AG20443 (cell line): ENCODE data around the gene ARHGEF9.
A peak's percentile ranks its signal among the peaks of the same experiment; 100 is the strongest.

Source experiments
- DNase-seq: peaks from one replicate; pipeline ENCODE4 v3.0.0; 2012; ENCODE audit warnings: low spot score, mixed read lengths

Gene ARHGEF9

GRCh38 chrX:63746278-63746677, 38.7 kb downstream of the ARHGEF9 start:
- no peak for DNase-seq

GRCh38 chrX:63744850-63745394, 40.1 kb downstream of the ARHGEF9 start:
- DNase-seq = no peak

GRCh38 chrX:63743596-63743995, 41.4 kb downstream of the ARHGEF9 start:
- DNase-seq = no peak

GRCh38 chrX:63740382-63740781, 44.6 kb downstream of the ARHGEF9 start:
- no peak for DNase-seq

- DNase-seq = no peak
Measured at GRCh38 chrX:63739885-63740284, 45.1 kb downstream of the ARHGEF9 start.

- no peak for DNase-seq
Measured at GRCh38 chrX:63738696-63739095, 46.3 kb downstream of the ARHGEF9 start.

GRCh38 chrX:63737131-63737921, 47.7 kb downstream of the ARHGEF9 start:
- no peak for DNase-seq

- no peak for DNase-seq
Measured at GRCh38 chrX:63735882-63736281, 49.1 kb downstream of the ARHGEF9 start.

GRCh38 chrX:63720293-63720692, 64.7 kb downstream of the ARHGEF9 start:
- no peak for DNase-seq

GRCh38 chrX:63719633-63720032, 65.4 kb downstream of the ARHGEF9 start:
- DNase-seq = no peak

GRCh38 chrX:63718010-63718694, 66.9 kb downstream of the ARHGEF9 start:
- DNase-seq = no peak

GRCh38 chrX:63713526-63713925, 71.5 kb downstream of the ARHGEF9 start:
- DNase-seq = peak; percentile 21

- DNase-seq = no peak
Measured at GRCh38 chrX:63708801-63709200, 76.2 kb downstream of the ARHGEF9 start.

GRCh38 chrX:63702556-63702955, 82.5 kb downstream of the ARHGEF9 start:
- no peak for DNase-seq

GRCh38 chrX:63686878-63687714, 97.9 kb downstream of the ARHGEF9 start:
- peak; percentile 55 for DNase-seq

GRCh38 chrX:63680423-63680822, 104.6 kb downstream of the ARHGEF9 start:
- DNase-seq = no peak

- DNase-seq = no peak
Measured at GRCh38 chrX:63679432-63679831, 105.6 kb downstream of the ARHGEF9 start.

- no peak for DNase-seq
Measured at GRCh38 chrX:63675716-63676115, 109.3 kb downstream of the ARHGEF9 start.

GRCh38 chrX:63673896-63674295, 111.1 kb downstream of the ARHGEF9 start:
- DNase-seq = no peak

GRCh38 chrX:63664741-63665140, 120.3 kb downstream of the ARHGEF9 start:
- no peak for DNase-seq

- no peak for DNase-seq
Measured at GRCh38 chrX:63664083-63664482, 120.9 kb downstream of the ARHGEF9 start.

GRCh38 chrX:63661676-63662075, 123.3 kb downstream of the ARHGEF9 start:
- no peak for DNase-seq
